Liver (tissue), 9 donors: ENCODE data around the gene AGL. TPM values are rescaled to one million over a fixed set of nuclear protein-coding genes. Genes with fewer than 3 reads are reported as not detected.

Source experiments
- DNase-seq: peaks from one replicate; pipeline ENCODE4 v3.0.0-alpha.2; 2017; ENCODE audit warnings: low spot score
- H3K27ac ChIP-seq, 2 donors: one replicate each; pipeline ENCODE4 v1.7.0; 2013; ENCODE audit warnings: inconsistent platforms in 2 of 2, low read length in 2 of 2, control low read depth in 1 of 2, low read depth in 1 of 2, mild to moderate bottlenecking in 1 of 2
- H3K27me3 ChIP-seq, 4 donors: one replicate each; pipeline versions ENCODE4 v1.6.1 to v1.7.0; 2013; ENCODE audit warnings: low read length in 3 of 4, inconsistent platforms in 1 of 4, mild to moderate bottlenecking in 1 of 4, moderate library complexity in 1 of 4; ENCODE audit not compliant: control insufficient read depth in 4 of 4, insufficient read depth in 4 of 4
- H3K36me3 ChIP-seq, 4 donors: one replicate each; pipeline versions ENCODE4 v1.6.1 to v1.7.0; 2013; ENCODE audit warnings: low read length in 3 of 4, mild to moderate bottlenecking in 3 of 4, low read depth in 1 of 4, moderate library complexity in 1 of 4; ENCODE audit not compliant: control insufficient read depth in 4 of 4, insufficient read depth in 3 of 4
- H3K4me1 ChIP-seq, 4 donors: one replicate each; pipeline versions ENCODE4 v1.6.1 to v1.7.0; 2013; ENCODE audit warnings: low read length in 3 of 4, mild to moderate bottlenecking in 3 of 4, moderate library complexity in 1 of 4; ENCODE audit not compliant: control insufficient read depth in 4 of 4, insufficient read depth in 4 of 4
- H3K4me3 ChIP-seq, 3 donors: one replicate each; pipeline versions ENCODE4 v1.6.1 to v1.7.0; 2013; ENCODE audit warnings: low read length in 3 of 3, control low read depth in 1 of 3, low read depth in 1 of 3, mild to moderate bottlenecking in 1 of 3
- H3K9ac ChIP-seq, 2 donors: one replicate each; pipeline ENCODE4 v1.7.0; 2013; ENCODE audit warnings: low read length in 2 of 2, mild to moderate bottlenecking in 2 of 2, moderate library complexity in 2 of 2, control low read depth in 1 of 2, low read depth in 1 of 2
- H3K9me3 ChIP-seq, 4 donors: one replicate each; pipeline versions ENCODE4 v1.6.1 to v1.7.0; 2013; ENCODE audit warnings: low read length in 3 of 4; ENCODE audit not compliant: control insufficient read depth in 4 of 4
- FOXA1 ChIP-seq: IDR thresholded peaks from 2 replicates; pipeline ENCODE4 v1.6.1; 2016; ENCODE audit warnings: antibody characterized with exemption
- FOXA2 ChIP-seq: IDR thresholded peaks from 2 replicates; pipeline ENCODE4 v1.6.1; 2016; ENCODE audit warnings: antibody characterized with exemption
- HNF4A ChIP-seq, 2 donors: conservative IDR thresholded peaks; 2 replicates each; pipeline ENCODE4 v1.6.1; 2016; ENCODE audit warnings: antibody characterized with exemption in 2 of 2, mild to moderate bottlenecking in 2 of 2
- HNF4G ChIP-seq: IDR thresholded peaks from 2 replicates; pipeline ENCODE4 v1.6.1; 2016; ENCODE audit warnings: antibody characterized with exemption
- JUND ChIP-seq, 2 donors: IDR thresholded peaks; 2 replicates each; pipeline ENCODE4 v1.6.1; 2016; ENCODE audit warnings: antibody characterized with exemption in 2 of 2
- MAX ChIP-seq: IDR thresholded peaks from 2 replicates; pipeline ENCODE4 v1.6.1; 2016; ENCODE audit warnings: antibody characterized with exemption
- RAD21 ChIP-seq, 2 donors: IDR thresholded peaks; 2 replicates each; pipeline ENCODE4 v1.6.1; 2016; ENCODE audit warnings: antibody characterized with exemption in 2 of 2, mild to moderate bottlenecking in 2 of 2
- REST ChIP-seq: IDR thresholded peaks from 2 replicates; pipeline ENCODE4 v1.6.1; 2016; ENCODE audit warnings: antibody characterized with exemption, mild to moderate bottlenecking
- RXRA ChIP-seq, 2 donors: IDR thresholded peaks; 2 replicates each; pipeline ENCODE4 v1.6.1; 2017 to 2018; ENCODE audit warnings: antibody characterized with exemption in 2 of 2, mild to moderate bottlenecking in 1 of 2
- YY1 ChIP-seq: IDR thresholded peaks from 2 replicates; pipeline ENCODE4 v1.6.1; 2016; ENCODE audit warnings: antibody characterized with exemption, mild to moderate bottlenecking
- WGBS: extraction: QIAGEN DNeasy Blood & Tissue Kit; methylation state at CpG from one replicate; pipeline ENCODE4 v1.1.7; 2013; 5-methylcytosine and 5-hydroxymethylcytosine counted together
- polyA plus RNA-seq, 2 donors: library from polyadenylated mRNA; stranded (reverse) in 1 of 2; unstranded in 1 of 2; fragments of 200-250 nt in 1 of 2; fragments of >200 nt in 1 of 2; fragmentation: Nextera tagmentation in 1 of 2; extraction: Ambion mirVana in 1 of 2; gene quantifications; one replicate each; pipeline versions ENCODE4 v1.2.1 to v1.2.3, GENCODE V29; 2013 to 2015
- total RNA-seq, 2 donors: library from RNA; depleted of rRNA; stranded (reverse); fragments of >200 nt; gene quantifications; one replicate each; pipeline ENCODE4 v1.2.3, GENCODE V29; 2014
- TF ChIP-seq, protein P1 (sequence below): fragments of 150-350 bp; IDR thresholded peaks from 2 replicates; pipeline ENCODE4 v1.5.1; 2017; ENCODE audit warnings: improper control_type of control experiment, low read depth, low read length; ENCODE audit not compliant: missing input control
- TF ChIP-seq, protein P2 (sequence below): IDR thresholded peaks from 2 replicates; pipeline ENCODE4 v1.6.1; 2016; ENCODE audit warnings: antibody characterized with exemption
- donor health status: healthy.
- donor health status: healthy.
- donor health status: healthy.
- donor health status: healthy.
- donor health status: healthy.

The AGL gene
- total and polyA plus RNA-seq, 4 donors = 10.1 to 78.5 (median 19.9) TPM

DNA sequence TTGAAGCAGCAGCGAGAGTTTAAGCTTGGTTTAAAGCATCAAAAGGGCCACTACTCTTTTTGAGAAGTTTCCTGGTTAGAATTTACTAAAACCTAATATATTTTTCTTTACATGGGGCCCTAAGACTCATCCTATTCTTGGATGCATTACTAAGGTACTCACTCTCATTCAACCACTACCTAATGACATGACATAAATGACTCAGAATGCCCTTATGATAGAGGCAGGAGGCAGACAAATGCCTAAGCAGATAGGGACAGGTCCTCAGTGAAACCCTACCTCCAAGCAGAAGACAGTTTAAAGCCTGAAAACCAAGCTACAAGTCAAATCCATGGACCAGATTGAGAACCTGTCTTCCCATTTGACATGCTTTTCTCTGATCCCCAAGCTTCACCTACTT lies 85.4 kb downstream of the AGL start:
- H3K9ac ChIP-seq = no peak overlapping the region
- H3K36me3 ChIP-seq = peaks cover 0 to 2% (median 0%) of the 10 kb centered on the region in 4 donors
- no peaks in the 10 kb centered on the region for H3K27me3 ChIP-seq
- H3K4me3 ChIP-seq = no peak overlapping the region
- DNase-seq = no peak
- 91% methylated on average over 1 of the region's 1 CpG for WGBS
- TF ChIP-seq HNF4G (no peak), FOXA1 (no peak), YY1 (no peak), FOXA2 (no peak), REST (no peak), HNF4A (conservative IDR thresholded peaks at IDR 0.05) (no peak), RXRA (IDR thresholded peaks at IDR 0.05) (no peak), MAX (no peak), RAD21 (IDR thresholded peaks at IDR 0.05) (no peak)
- TF ChIP-seq, protein P1, sequence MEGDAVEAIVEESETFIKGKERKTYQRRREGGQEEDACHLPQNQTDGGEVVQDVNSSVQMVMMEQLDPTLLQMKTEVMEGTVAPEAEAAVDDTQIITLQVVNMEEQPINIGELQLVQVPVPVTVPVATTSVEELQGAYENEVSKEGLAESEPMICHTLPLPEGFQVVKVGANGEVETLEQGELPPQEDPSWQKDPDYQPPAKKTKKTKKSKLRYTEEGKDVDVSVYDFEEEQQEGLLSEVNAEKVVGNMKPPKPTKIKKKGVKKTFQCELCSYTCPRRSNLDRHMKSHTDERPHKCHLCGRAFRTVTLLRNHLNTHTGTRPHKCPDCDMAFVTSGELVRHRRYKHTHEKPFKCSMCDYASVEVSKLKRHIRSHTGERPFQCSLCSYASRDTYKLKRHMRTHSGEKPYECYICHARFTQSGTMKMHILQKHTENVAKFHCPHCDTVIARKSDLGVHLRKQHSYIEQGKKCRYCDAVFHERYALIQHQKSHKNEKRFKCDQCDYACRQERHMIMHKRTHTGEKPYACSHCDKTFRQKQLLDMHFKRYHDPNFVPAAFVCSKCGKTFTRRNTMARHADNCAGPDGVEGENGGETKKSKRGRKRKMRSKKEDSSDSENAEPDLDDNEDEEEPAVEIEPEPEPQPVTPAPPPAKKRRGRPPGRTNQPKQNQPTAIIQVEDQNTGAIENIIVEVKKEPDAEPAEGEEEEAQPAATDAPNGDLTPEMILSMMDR = no peak
- H3K27ac ChIP-seq = no peak overlapping the region
- no peaks in the 10 kb centered on the region for H3K4me1 ChIP-seq
- H3K9me3 ChIP-seq = no peaks in the 10 kb centered on the region

DNA sequence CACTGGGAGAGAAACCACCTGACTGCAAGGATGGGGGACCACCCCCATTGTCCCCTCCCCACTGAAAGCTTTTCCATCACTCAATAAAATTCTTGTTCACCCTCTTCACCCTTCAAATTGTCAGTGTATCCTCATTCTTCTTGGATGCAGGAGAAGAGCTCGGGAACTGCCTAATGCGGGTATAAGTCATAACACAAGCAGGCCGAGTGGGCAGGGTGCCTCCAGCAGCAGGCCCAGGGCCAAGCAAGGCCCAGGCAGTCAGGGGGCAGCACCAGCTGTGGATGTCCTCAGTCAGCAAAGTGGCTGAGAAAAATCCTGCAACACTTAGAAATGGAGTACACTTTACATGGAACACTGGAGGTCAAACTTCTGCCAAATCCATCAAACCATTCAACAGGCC lies 85.9 kb downstream of the AGL start:
- Histone ChIP-seq H3K27me3 (no peaks in the 10 kb centered on the region), H3K4me3 (no peak overlapping the region), H3K27ac (no peak overlapping the region), H3K4me1 (no peaks in the 10 kb centered on the region), H3K9me3 (no peaks in the 10 kb centered on the region), H3K9ac (no peak overlapping the region), H3K36me3 (peaks cover 0 to 2% (median 0%) of the 10 kb centered on the region in 4 donors)
- DNase-seq = no peak
- 98% methylated on average over 3 of the region's 3 CpGs for WGBS
- TF ChIP-seq RAD21 (IDR thresholded peaks at IDR 0.05) (no peak), JUND (IDR thresholded peaks at IDR 0.05) (no peak)
- TF ChIP-seq, protein P2, sequence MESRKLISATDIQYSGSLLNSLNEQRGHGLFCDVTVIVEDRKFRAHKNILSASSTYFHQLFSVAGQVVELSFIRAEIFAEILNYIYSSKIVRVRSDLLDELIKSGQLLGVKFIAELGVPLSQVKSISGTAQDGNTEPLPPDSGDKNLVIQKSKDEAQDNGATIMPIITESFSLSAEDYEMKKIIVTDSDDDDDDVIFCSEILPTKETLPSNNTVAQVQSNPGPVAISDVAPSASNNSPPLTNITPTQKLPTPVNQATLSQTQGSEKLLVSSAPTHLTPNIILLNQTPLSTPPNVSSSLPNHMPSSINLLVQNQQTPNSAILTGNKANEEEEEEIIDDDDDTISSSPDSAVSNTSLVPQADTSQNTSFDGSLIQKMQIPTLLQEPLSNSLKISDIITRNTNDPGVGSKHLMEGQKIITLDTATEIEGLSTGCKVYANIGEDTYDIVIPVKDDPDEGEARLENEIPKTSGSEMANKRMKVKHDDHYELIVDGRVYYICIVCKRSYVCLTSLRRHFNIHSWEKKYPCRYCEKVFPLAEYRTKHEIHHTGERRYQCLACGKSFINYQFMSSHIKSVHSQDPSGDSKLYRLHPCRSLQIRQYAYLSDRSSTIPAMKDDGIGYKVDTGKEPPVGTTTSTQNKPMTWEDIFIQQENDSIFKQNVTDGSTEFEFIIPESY = no peak
